HG02759 (cell line): Measurements from ENCODE around the gene DNASE1L2.
A peak's percentile ranks its signal among the peaks of the same experiment; 100 is the strongest.
"Not testable (repeated sequence)": the region's sequence is repeated elsewhere in the genome, so short reads cannot be mapped to it uniquely, and the experiment has no call there.

ENCODE experiments used
- ATAC-seq: cut with Tn5 transposase; IDR thresholded peaks from one replicate; pipeline ENCODE4 v1.9.1; 2021; ENCODE audit warnings: mild to moderate bottlenecking, moderate library complexity; ENCODE audit not compliant: unreplicated experiment

DNASE1L2 gene

GRCh38 chr16:2203119-2203688, 33.0 kb upstream of the DNASE1L2 start:
- not testable (repeated sequence) for ATAC-seq

GRCh38 chr16:2204416-2205103, 31.7 kb upstream of the DNASE1L2 start:
- ATAC-seq = no peak

GRCh38 chr16:2205104-2205966, 30.9 kb upstream of the DNASE1L2 start, which contains the start of gene MLST8:
MLST8 (plus strand) TSS chr16:2205454; CDS start chr16:2206086, 632 bp downstream.
- peak; percentile 84 for ATAC-seq

DNA sequence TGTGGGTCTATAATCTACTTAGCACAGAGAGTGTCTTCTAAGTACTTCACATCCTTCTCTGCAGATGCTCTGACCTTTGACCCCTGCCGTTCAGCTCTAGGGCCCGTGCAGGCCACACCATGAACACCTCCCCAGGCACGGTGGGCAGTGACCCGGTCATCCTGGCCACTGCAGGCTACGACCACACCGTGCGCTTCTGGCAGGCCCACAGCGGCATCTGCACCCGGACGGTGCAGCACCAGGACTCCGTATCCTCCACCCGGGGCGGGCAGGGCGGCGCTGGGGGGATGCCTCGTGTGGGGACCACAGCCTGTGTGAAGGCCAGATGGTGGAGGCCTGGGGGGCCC, 30.3 kb upstream of the DNASE1L2 start:
- ATAC-seq = peak; percentile 17

- no peak for ATAC-seq
Measured at GRCh38 chr16:2206420-2206779, 29.8 kb upstream of the DNASE1L2 start.

- no peak for ATAC-seq
Measured at GRCh38 chr16:2206780-2207433, 29.3 kb upstream of the DNASE1L2 start.

GRCh38 chr16:2207872-2208271, 28.4 kb upstream of the DNASE1L2 start:
- ATAC-seq = no peak

GRCh38 chr16:2208308-2208707, 27.9 kb upstream of the DNASE1L2 start:
- ATAC-seq = no peak

- no peak for ATAC-seq
Measured at GRCh38 chr16:2208772-2209171, 27.5 kb upstream of the DNASE1L2 start.

DNA sequence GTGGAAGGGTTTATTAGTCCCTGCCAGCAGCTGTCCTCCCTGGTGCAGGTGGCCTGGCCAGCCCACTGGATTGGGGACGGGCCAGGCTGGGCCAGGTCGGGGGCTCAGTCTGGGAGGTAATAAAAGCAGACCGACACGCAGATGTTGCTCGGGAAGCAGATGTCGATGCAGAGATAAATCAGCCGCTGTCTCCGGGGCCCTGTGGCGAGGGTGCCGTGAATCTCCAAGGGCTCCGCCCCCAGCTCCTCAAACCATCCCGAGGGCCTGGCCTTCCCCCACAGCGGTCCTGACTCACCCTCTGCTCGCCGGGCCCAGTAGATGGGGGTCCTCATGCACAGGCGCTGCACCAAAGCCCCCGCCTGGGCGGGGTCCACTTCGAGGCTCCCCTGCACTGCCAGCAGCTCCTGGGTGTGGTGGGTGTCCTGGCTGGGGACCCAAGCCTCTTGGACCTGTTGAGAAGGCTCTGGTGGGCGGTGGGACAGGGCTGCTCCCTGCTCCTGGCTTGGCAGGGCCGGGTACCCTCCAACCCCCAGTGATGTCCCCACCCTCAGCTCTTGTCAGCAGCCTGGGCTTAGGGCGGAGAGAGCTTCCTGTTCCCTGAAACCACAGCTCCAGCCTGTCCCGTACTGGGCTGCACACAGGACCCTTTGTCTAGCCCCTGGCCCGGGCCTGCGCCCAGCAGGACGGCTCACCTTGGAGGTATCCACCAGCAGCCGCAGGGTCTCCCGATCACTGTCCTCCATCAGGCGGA, 26.8 kb upstream of the DNASE1L2 start:
- no peak for ATAC-seq

DNA sequence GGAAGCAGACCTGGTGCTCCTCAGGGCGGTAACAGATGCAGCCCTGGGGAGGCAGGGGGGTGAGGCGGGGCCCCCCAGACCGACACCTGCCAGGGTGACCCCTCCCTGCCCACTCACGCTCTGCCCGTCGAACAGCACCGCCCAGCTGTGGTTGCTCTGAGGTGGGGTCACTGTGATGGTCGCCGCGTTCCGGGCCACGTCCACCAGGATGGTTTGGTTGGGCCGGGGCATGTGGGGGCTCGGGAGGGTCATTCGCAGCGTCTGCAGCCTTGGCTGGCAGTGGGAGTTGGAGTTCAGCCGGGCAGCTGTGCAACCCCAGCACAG, 26.3 kb upstream of the DNASE1L2 start:
- ATAC-seq = no peak

GRCh38 chr16:2210386-2211365, 25.6 kb upstream of the DNASE1L2 start, which contains the start of gene BRICD5:
BRICD5 (minus strand) TSS chr16:2210863; CDS start chr16:2210833, 30 bp downstream.
- no peak for ATAC-seq

DNA sequence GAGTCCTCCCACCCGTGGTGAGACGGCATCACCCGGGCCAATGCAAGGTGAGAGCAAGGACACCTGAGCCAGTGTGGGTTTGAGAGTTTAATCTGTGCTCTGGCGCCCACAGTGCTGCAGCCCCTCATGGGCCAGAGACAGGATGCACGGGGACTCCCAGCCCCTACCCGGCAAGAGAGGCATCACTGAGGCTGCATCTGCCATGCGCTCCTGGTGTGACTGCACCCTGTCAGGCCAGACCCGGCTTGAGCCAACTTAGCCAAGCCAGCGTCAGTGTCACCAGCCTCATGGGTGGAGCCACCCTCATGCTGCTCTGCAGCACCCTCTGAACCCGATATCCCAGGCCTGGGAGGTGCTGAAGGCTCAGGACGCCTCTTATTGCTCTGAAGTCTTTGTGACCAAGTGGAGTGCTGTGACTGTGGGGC, 24.3 kb upstream of the DNASE1L2 start:
- no peak for ATAC-seq

DNA sequence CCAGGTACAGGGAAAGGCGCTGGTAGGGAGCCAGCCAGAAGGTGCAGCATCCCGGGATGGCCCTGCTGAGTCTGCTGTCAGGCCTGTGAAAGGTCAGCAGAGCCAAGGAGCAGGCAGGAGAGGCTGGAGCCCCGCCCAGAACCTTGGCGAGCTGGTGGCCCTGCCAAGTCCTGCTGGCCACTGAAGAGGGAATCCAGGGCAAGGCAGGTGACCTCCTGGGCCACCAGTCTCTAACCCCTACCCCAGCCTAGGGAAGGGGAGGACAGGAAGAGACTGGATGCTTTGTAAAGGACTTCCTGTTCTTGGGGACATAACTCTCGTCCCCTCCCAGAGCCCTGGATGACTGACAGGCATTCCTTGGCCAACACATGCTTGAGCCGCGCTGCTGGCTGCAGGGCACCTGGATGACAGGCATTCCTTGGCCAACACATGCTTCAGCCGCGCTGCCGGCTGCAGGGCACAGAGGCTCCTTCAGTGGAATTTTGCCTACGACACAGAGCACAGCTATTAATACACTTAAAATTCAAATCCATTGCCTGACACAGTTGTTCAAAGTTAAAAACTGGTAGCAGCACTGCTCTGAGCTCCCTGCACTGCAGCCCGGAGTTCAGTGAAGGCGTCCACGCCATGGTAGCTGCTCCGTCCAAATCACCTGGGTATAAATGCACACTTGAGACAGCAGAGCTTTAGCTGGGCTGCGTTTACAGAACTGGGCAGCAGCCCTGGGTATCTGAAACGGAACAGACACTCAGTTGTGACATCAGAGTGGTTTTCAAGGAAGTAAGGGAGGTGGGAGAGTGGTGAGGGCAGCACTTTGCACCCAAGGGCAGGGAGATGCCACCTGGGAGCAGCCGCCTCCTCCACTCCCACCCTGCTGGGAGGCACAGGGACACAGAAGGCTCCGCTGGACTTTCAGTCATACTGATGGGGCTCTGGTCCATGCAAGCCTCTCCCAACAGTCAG, 23.6 kb upstream of the DNASE1L2 start:
- ATAC-seq = no peak

DNA sequence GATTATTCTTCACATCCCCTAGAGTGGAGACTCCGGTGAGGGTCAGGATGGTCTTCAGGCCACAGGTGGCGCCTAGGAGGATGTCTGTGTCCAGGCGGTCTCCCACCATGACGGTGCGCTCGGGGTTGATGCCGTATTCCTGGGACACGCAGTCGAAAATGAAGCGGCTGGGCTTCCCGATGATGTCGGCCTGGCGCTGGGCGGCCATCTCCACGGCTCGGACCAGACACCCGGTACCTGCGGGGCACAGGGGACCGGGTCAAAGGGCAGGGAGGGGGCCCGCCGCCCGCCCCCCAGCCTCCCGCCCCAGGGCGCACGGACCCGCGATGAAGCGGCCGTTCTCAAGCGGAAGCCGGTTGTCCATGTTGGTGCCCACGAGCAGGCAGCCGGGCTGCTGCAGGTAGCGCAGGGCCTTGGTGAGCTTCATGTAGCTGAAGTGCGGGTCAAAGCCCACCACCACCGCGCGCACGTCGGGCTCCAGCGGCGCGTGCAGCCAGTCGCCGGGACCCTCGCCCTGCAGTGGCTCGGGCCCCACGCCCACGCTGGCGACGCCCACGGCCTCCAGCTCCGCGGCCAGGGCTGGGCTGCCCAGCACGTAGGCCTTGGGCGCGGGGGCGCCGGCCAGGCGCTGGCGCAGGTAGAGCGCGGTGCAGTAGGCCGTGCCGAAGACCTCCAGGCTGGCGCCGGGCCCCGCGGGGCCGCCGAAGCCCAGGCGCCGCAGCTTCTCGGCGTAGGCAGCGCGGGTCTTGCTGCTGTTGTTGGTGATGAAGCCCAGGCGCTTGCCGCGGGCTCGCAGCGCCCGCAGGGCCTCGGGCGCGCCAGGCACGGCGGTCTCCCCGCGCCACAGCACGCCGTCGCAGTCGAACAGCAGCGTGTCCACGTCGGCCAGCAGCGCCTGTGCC, 22.2 kb upstream of the DNASE1L2 start:
- peak; percentile 24 for ATAC-seq

GRCh38 chr16:2214719-2214968, 21.6 kb upstream of the DNASE1L2 start, which contains the start of gene PGP:
PGP (minus strand) TSS chr16:2214840; CDS start chr16:2214777, 63 bp downstream.
- peak; percentile 88 for ATAC-seq

DNA sequence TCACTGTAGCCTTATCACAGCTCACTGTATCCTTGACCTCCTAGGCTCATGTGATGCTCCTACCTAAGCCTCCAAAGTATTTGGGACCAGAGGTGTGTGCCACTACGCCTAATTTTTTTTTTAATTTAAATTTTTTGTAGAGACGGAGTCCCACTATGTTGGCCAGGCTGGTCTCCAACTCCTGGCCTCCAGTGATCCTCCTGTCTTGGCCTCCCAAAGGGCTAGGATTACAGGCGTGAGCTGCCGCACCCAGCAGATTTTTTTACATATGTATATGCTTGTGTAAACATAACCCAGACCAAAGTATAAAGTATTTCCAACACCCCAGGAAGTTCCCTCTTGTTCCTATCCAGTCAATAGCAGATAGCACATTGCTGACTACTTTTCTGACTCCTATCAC, 19.9 kb upstream of the DNASE1L2 start:
- ATAC-seq = no peak
